RWPE1 (cell line): Measurements from ENCODE around the gene MPZL3.

Source experiments
- CTCF ChIA-PET: fragments of 350-600 bp; sonication (Branson Sonifier 250); formaldehyde crosslinking; extraction: SDS; loops from one replicate; lab custom pipeline; 2021; lab: Yijun Ruan, JAX
- POLR2A ChIA-PET: fragments of 400-600 bp; formaldehyde crosslinking; extraction: SDS; loops from one replicate; lab custom pipeline; 2020; ENCODE audit warnings: antibody characterized with exemption; ENCODE audit not compliant: low non-redundant PET; lab: Yijun Ruan, JAX
- DNase-seq: peaks from one replicate; pipeline ENCODE4 v3.0.0; 2012; ENCODE audit warnings: low spot score
- H3K27ac ChIP-seq: fragments of 450-650 bp; 2 replicates; pipeline ENCODE4 v1.5.1; 2017
- CTCF ChIP-seq: fragments of 450-650 bp; conservative IDR thresholded peaks from 2 replicates; pipeline ENCODE4 v1.5.1; 2017; ENCODE audit warnings: low read depth, mild to moderate bottlenecking

MPZL3 gene

DNA sequence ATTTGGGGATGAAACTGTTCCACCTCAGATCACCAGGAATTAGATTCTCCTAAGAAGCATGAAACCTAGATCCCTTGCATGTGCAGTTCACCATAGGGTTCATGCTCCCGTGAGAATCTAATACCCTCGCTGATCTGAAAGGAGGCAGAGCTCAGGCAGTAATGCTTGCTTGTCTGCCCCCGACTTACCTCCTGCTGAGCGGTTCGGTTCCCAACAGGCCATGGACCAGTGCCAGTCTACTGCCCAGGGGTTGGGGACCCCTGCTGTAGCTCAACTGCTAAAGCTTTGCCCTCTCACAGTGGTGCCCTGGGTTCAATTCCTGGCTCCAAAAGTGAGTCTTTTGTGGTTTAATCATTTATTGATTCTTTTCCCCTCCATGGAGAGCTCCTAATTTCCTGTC is 30.7 kb downstream of the MPZL3 start:
- ChIA-PET CTCF (no interaction called here), POLR2A (no interaction called here)
- no peak for TF ChIP-seq CTCF
- no peak overlapping the region for H3K27ac ChIP-seq
- no peak for DNase-seq

GRCh38 chr11:118219732-118220131 is 32.4 kb downstream of the MPZL3 start:
- DNase-seq: no peak
- TF ChIP-seq CTCF: no peak
- POLR2A ChIA-PET: no interaction called here
- CTCF ChIA-PET: no interaction called here
- H3K27ac ChIP-seq: no peak overlapping the region

DNA sequence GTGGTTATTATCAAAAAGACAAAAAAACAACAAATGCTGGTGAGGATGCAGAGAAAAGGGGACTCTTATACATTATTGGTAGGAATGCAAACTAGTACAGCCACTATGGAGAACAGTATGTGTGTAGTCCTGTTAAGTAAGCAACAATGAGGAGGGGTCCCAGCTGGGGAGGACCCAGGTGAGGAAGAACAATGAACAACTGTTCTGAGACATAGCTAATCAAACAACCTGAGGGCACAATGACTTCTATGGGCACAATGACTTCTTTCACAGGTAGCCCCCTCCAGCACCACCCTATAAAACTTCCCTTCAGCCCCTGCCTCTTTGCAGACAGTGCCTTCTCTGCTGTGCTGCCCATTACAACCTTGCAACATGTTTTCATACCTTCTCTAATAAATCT is 32.9 kb downstream of the MPZL3 start:
- CTCF ChIA-PET: interaction anchor here (0.9 kb wide), 1 partner anchor 47 kb away, joined by 3 read pairs; no protein-coding TSS in a partner anchor
- no peak for DNase-seq
- no peak for TF ChIP-seq CTCF
- POLR2A ChIA-PET: no interaction called here
- no peak overlapping the region for H3K27ac ChIP-seq

DNA sequence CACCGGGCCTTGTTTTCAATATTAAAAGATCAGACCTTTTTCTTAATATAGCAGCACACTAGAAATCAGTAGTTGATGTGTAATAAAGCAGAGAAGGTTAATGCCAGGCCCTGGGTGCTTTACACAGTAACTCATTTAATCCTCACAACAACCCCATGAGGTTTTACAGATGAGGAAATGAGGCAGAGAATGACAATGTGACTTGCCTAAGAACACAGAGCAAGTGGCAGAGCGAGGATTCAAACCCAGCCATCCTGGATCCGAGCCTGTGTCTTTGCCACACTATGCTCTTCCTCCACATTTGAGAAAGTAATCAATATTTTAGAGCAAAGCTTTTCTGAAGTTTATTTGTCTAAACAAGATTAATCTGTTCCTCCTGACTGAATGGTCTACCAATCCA is 34.6 kb downstream of the MPZL3 start:
- POLR2A ChIA-PET: no interaction called here
- no peak for TF ChIP-seq CTCF
- CTCF ChIA-PET: interaction anchor here (1.0 to 1.5 kb wide), 2 partner anchors 19 to 49 kb away, joined by 3 to 6 read pairs; no protein-coding TSS in a partner anchor
- H3K27ac ChIP-seq: no peak overlapping the region
- DNase-seq: no peak

GRCh38 chr11:118216621-118217481 is 35.3 kb downstream of the MPZL3 start:
- ChIA-PET POLR2A (no interaction called here), CTCF (interaction anchor here (0.8 to 1.5 kb wide), 3 partner anchors 10 to 48 kb away, joined by 3 to 6 read pairs (median 4); no protein-coding TSS in a partner anchor)
- TF ChIP-seq CTCF: no peak
- DNase-seq: no peak
- no peak overlapping the region for H3K27ac ChIP-seq

- ChIA-PET POLR2A (no interaction called here), CTCF (interaction anchor here (0.8 to 2.0 kb wide), 2 partner anchors 11 to 17 kb away, joined by 4 to 5 read pairs; no protein-coding TSS in a partner anchor)
- no peak overlapping the region for H3K27ac ChIP-seq
- no peak for DNase-seq
- no peak for TF ChIP-seq CTCF
Measured at GRCh38 chr11:118215765-118216164, 36.4 kb downstream of the MPZL3 start.
